Breast epithelium (tissue), 4 donors: ENCODE results near the gene OXT. TPM values are rescaled to one million over a fixed set of nuclear protein-coding genes. Genes with fewer than 3 reads are reported as not detected.
"Not testable (repeated sequence)": the region's sequence is repeated elsewhere in the genome, so short reads cannot be mapped to it uniquely, and the experiment has no call there.

Experiments
- DNase-seq, 2 donors: peaks; one replicate each; pipeline ENCODE4 v3.0.0-alpha.2; 2019; ENCODE audit warnings: low spot score in 2 of 2
- H3K27ac ChIP-seq, 2 donors: fragments of 200-600 bp; sonication (generic) in 1 of 2; one replicate each; pipeline ENCODE4 v1.5.1; 2016 to 2019; ENCODE audit warnings: mild to moderate bottlenecking in 1 of 2
- H3K27me3 ChIP-seq, 2 donors: fragments of 200-600 bp; sonication (generic) in 1 of 2; one replicate each; pipeline versions ENCODE4 v1.5.1 to v1.6.0; 2017 to 2019; ENCODE audit warnings: control low read depth in 1 of 2, mild to moderate bottlenecking in 1 of 2
- H3K36me3 ChIP-seq: fragments of 200-600 bp; one replicate; pipeline ENCODE4 v1.5.1; 2019
- H3K4me1 ChIP-seq, 2 donors: fragments of 200-600 bp; sonication (generic); one replicate each; pipeline ENCODE4 v1.5.1; 2016 to 2019; ENCODE audit warnings: control low read depth in 1 of 2
- H3K4me3 ChIP-seq, 3 donors: fragments of 200-600 bp; sonication (generic); 1 replicate in 2 of 3; 2 replicates in 1 of 3; pipeline ENCODE4 v1.5.1; 2016 to 2019; ENCODE audit warnings: mild to moderate bottlenecking in 3 of 3, moderate library complexity in 2 of 3
- H3K9me3 ChIP-seq, 2 donors: fragments of 200-600 bp; sonication (generic) in 1 of 2; one replicate each; pipeline ENCODE4 v1.5.1; 2016 to 2019; ENCODE audit warnings: control low read depth in 1 of 2
- POLR2A ChIP-seq: fragments of 450-650 bp; IDR thresholded peaks from one replicate; pipeline ENCODE4 v1.6.1; 2016; ENCODE audit warnings: antibody characterized with exemption, mild to moderate bottlenecking, moderate library complexity
- POLR2AphosphoS5 ChIP-seq, 3 donors: sonication (generic); formaldehyde crosslinking; IDR thresholded peaks; one replicate each; pipeline ENCODE4 v1.6.1; 2017; ENCODE audit warnings: antibody characterized with exemption in 3 of 3
- intact Hi-C: fragments of 100-400 bp; cut with DNase I; formaldehyde crosslinking; loops from one replicate; pipeline ENCODE4 v1.15.1; 2023; ENCODE audit warnings: low total_unique reads
- total RNA-seq, 3 donors: library from RNA; depleted of rRNA; stranded (reverse); fragments of >200 nt; gene quantifications; one replicate each; pipeline ENCODE4 v1.1.0, GENCODE V29; 2016
- TF ChIP-seq, protein P1 (sequence below), 3 donors: fragments of 450-650 bp; IDR thresholded peaks; one replicate each; pipeline ENCODE4 v1.5.1; 2016 to 2017; ENCODE audit warnings: antibody characterized with exemption in 3 of 3, mild to moderate bottlenecking in 3 of 3, moderate library complexity in 3 of 3

Gene OXT
- total RNA-seq, 3 donors from 2014 or later = 4.5 TPM; not detected in 2

DNA sequence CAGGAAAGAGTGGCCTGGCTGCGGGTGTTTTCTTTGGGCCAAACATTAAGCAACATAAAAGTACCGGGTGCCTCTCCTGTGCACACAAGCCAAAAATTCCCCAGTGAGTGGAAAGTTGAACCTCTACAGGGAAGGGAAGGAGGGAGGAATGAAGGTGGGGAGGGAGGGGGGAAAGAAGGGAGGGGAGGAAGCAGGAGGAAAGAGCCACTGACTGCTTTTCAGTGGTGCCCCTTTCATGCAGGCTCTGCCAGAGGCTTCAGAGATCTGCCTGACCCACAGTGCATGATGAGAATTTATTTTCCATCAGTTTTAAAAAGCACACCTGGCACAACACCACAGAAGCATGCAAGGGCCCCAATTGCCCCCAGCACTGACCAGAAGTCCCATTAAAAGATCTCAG is 40.6 kb downstream of the OXT start:
- no peak for DNase-seq
- no peaks in the 10 kb centered on the region for H3K36me3 ChIP-seq
- intact Hi-C loops = no loop called here
- no peaks in the 10 kb centered on the region for H3K4me1 ChIP-seq
- no peaks in the 10 kb centered on the region for H3K9me3 ChIP-seq
- no peak overlapping the region for H3K27ac ChIP-seq
- TF ChIP-seq, protein P1, sequence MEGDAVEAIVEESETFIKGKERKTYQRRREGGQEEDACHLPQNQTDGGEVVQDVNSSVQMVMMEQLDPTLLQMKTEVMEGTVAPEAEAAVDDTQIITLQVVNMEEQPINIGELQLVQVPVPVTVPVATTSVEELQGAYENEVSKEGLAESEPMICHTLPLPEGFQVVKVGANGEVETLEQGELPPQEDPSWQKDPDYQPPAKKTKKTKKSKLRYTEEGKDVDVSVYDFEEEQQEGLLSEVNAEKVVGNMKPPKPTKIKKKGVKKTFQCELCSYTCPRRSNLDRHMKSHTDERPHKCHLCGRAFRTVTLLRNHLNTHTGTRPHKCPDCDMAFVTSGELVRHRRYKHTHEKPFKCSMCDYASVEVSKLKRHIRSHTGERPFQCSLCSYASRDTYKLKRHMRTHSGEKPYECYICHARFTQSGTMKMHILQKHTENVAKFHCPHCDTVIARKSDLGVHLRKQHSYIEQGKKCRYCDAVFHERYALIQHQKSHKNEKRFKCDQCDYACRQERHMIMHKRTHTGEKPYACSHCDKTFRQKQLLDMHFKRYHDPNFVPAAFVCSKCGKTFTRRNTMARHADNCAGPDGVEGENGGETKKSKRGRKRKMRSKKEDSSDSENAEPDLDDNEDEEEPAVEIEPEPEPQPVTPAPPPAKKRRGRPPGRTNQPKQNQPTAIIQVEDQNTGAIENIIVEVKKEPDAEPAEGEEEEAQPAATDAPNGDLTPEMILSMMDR (IDR thresholded peaks at IDR 0.05) = no peak
- TF ChIP-seq POLR2A = no peak
- TF ChIP-seq POLR2AphosphoS5 (IDR thresholded peaks at IDR 0.05) = no peak
- no peaks in the 10 kb centered on the region for H3K27me3 ChIP-seq
- no peak overlapping the region for H3K4me3 ChIP-seq

DNA sequence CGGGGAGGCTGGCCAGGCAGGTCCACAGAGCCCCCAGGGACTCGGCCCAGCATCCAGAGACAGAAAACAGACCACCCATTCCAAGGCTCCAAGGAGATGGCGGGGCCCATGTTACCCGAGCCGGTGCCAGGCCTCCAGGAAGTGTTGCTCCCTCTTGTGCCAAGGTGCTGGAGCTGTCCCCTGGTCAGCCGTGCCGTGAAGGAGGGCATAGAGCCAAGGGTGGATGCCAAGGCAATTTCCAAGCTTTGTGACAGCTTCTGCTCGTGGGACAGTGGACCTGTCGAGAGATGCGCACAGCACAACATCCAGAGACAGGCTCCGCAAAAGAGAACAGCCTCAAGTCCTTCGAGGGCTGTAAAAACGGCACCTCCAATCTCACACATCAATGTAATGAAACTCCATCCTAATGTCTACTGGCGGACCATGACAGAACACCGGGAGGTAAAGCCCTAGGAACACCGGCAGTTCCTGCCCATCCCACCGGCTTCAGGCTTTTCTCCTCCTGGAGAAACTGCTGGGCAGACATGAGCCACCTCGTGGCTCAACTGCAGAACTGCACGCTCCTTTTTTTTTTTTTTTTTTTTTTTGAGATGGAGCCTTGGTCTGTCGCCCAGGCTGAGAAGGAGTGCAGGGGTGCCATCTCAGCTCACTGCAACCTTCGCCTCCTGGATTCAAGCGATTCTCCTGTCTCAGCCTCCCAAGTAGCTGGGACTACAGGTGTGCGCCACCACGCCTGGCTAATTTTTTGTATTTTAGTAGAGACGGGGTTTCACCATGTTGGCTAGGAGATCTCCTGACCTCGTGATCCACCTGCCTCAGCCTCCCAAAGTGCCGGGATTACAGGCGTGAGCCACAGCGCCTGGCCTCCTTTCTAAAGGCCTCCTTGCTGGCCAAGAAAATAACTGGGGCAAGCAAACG is 44.0 kb downstream of the OXT start:
- intact Hi-C loops = loop anchor here (5.0 kb wide), 1 partner anchor 68 kb away; the partner anchor contains the start of gene MRPS26
- H3K36me3 ChIP-seq = no peaks in the 10 kb centered on the region
- no peaks in the 10 kb centered on the region for H3K9me3 ChIP-seq
- DNase-seq = no peak
- H3K27ac ChIP-seq = no peak overlapping the region
- H3K4me3 ChIP-seq = no peak overlapping the region
- H3K4me1 ChIP-seq = no peaks in the 10 kb centered on the region
- TF ChIP-seq POLR2A = no peak
- TF ChIP-seq, protein P1 (IDR thresholded peaks at IDR 0.05) = peak in 2 of 3 donors; percentile 48 to 55
- H3K27me3 ChIP-seq = no peaks in the 10 kb centered on the region

DNA sequence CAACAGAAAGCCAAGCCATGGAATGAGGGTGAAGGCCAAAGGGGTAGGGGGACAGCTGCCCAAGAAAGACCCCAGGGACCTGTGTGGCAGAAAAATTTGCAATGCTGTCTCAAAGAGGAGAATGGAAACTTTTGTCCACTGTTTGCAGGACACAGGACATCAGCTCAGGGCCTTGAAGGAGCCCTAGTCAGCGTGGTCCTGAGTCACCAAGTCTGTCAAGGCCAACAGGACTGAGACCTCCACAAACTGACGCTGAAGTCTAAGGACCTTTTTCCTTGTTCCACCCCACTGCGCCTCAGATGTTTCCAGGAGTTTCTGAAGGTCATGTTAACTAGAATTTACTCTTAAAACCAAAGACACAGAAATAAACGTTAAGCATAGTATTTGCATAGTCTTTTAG is 44.9 kb downstream of the OXT start:
- intact Hi-C loops = loop anchor here (5.0 kb wide), 1 partner anchor 69 kb away; the partner anchor contains the start of gene MRPS26
- Histone ChIP-seq H3K4me3 (no peak overlapping the region), H3K9me3 (no peaks in the 10 kb centered on the region), H3K4me1 (no peaks in the 10 kb centered on the region), H3K27ac (no peak overlapping the region), H3K36me3 (no peaks in the 10 kb centered on the region), H3K27me3 (no peaks in the 10 kb centered on the region)
- TF ChIP-seq POLR2AphosphoS5 (IDR thresholded peaks at IDR 0.05) (no peak), POLR2A (no peak)
- TF ChIP-seq, protein P1 (IDR thresholded peaks at IDR 0.05) = no peak
- no peak for DNase-seq

DNA sequence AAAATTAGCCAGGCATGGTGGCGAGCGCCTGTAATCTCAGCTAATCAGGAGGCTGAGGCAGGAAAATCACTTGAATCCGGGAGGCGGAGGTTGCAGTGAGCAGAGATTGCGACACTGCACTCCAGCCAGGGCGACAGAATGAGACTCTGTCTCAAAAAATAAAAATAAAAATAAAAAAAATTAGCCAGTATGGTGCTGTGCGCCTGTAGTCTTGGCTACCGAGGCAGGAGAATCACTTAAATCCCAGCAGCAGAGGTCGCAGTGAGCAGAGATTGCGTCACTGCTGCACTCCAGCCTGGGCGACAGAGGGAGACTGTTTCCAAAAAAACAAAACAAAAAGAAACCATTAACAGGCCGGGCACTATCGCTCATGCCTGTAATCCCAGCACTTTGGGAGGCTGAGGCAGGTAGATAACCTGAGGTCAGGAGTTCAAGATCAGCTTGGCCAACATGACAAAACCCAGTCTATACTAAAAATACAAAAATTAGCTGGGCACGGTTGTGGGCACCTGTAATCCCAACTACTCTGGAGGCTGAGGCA is 46.5 kb downstream of the OXT start:
- not testable (repeated sequence) for H3K4me1 ChIP-seq, H3K9me3 ChIP-seq, H3K36me3 ChIP-seq, H3K27me3 ChIP-seq
- Histone ChIP-seq H3K27ac (peak overlapping the region; percentile 48 to 82), H3K4me3 (peak overlapping the region in 1 of 3 donors; percentile 44)
- TF ChIP-seq, protein P1 (IDR thresholded peaks at IDR 0.05) = peak; percentile 59 to 82 (median 81)
- TF ChIP-seq POLR2AphosphoS5 (IDR thresholded peaks at IDR 0.05) = peak in 1 of 3 donors; percentile 9
- intact Hi-C loops = loop anchor here (5.0 kb wide), 1 partner anchor 71 kb away; the partner anchor contains the start of gene MRPS26
- DNase-seq = peak in 1 of 2 donors; percentile 56

DNA sequence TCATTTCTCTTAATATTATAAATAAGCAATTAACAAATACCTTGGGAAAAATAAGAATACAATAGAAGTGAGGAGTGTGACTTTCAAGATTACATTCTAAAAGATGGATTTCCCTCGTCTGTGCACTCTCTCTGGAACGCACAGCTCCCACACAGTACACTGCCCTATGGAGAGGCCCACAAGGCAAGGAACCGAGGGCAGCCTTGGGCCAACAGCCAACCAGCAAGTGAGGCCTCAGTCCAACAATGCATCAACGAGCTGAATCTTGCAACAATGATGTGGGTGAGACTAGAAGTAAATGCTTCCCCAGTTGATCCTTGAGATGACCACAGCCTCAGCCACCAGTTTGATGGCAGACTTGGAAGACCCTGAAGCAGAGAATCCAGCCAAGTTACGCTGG is 47.6 kb downstream of the OXT start:
- DNase-seq = no peak
- no peaks in the 10 kb centered on the region for H3K36me3 ChIP-seq
- no peaks in the 10 kb centered on the region for H3K27me3 ChIP-seq
- H3K4me1 ChIP-seq = no peaks in the 10 kb centered on the region
- H3K27ac ChIP-seq = no peak overlapping the region
- no peak overlapping the region for H3K4me3 ChIP-seq
- H3K9me3 ChIP-seq = no peaks in the 10 kb centered on the region
- no peak for TF ChIP-seq POLR2A
- TF ChIP-seq POLR2AphosphoS5 (IDR thresholded peaks at IDR 0.05) = no peak
- TF ChIP-seq, protein P1 (IDR thresholded peaks at IDR 0.05) = no peak
- intact Hi-C loops = loop anchor here (5.0 kb wide), 1 partner anchor 72 kb away; the partner anchor contains the start of gene MRPS26
